GM21390 (cell line): Measurements from ENCODE around the gene ITGA1.
"Not testable (repeated sequence)": the region's sequence is repeated elsewhere in the genome, so short reads cannot be mapped to it uniquely, and the experiment has no call there.

ENCODE experiments used
- ATAC-seq: cut with Tn5 transposase; IDR thresholded peaks from one replicate; pipeline ENCODE4 v1.9.1; 2021; ENCODE audit not compliant: unreplicated experiment

The ITGA1 gene

GRCh38 chr5:52947208-52947607 lies 159.5 kb downstream of the ITGA1 start:
- ATAC-seq: no peak

- no peak for ATAC-seq
These were observed 160.1 kb downstream of the ITGA1 start for GRCh38 chr5:52947851-52948250.

GRCh38 chr5:52948418-52949076 lies 160.8 kb downstream of the ITGA1 start:
- peak; percentile 99 for ATAC-seq

GRCh38 chr5:52950686-52951085 lies 163.0 kb downstream of the ITGA1 start:
- ATAC-seq: no peak

GRCh38 chr5:52952483-52952882 lies 164.8 kb downstream of the ITGA1 start:
- no peak for ATAC-seq

GRCh38 chr5:52956014-52956413 lies 168.3 kb downstream of the ITGA1 start:
- ATAC-seq: no peak

GRCh38 chr5:52956915-52957747 lies 169.4 kb downstream of the ITGA1 start:
- no peak for ATAC-seq

- ATAC-seq: no peak
These were observed 173.6 kb downstream of the ITGA1 start for GRCh38 chr5:52961274-52961681.

GRCh38 chr5:52963636-52964035 lies 175.9 kb downstream of the ITGA1 start:
- no peak for ATAC-seq

- no peak for ATAC-seq
These were observed 176.4 kb downstream of the ITGA1 start for GRCh38 chr5:52964138-52964537.

- ATAC-seq: not testable (repeated sequence)
These were observed 188.4 kb downstream of the ITGA1 start for GRCh38 chr5:52976157-52976556.

GRCh38 chr5:52977264-52977897 lies 189.7 kb downstream of the ITGA1 start:
- no peak for ATAC-seq

- no peak for ATAC-seq
These were observed 193.8 kb downstream of the ITGA1 start for GRCh38 chr5:52981507-52981906.

GRCh38 chr5:52983731-52984636 lies 196.3 kb downstream of the ITGA1 start:
- no peak for ATAC-seq

- ATAC-seq: no peak
These were observed 197.6 kb downstream of the ITGA1 start for GRCh38 chr5:52985306-52985705.

- ATAC-seq: no peak
These were observed 200.1 kb downstream of the ITGA1 start for GRCh38 chr5:52987711-52988331.

GRCh38 chr5:52988335-52989024 lies 200.8 kb downstream of the ITGA1 start:
- ATAC-seq: peak; percentile 12

- peak; percentile 67 for ATAC-seq
These were observed 201.5 kb downstream of the ITGA1 start, which contains the start of gene ITGA2 for GRCh38 chr5:52989025-52989780. Gene ITGA2, plus strand, starts transcription at chr5:52989352. Its CDS starts 117 bp downstream, at chr5:52989469.
